ENCODE results near the gene SAMD14. TPM values are rescaled to one million over a fixed set of nuclear protein-coding genes. Genes with fewer than 3 reads are reported as not detected.
A peak's percentile ranks its signal among the peaks of the same experiment; 100 is the strongest.

The SAMD14 gene
- total RNA-seq, 1 donor from 2014 or later = 0.26 TPM

DNA sequence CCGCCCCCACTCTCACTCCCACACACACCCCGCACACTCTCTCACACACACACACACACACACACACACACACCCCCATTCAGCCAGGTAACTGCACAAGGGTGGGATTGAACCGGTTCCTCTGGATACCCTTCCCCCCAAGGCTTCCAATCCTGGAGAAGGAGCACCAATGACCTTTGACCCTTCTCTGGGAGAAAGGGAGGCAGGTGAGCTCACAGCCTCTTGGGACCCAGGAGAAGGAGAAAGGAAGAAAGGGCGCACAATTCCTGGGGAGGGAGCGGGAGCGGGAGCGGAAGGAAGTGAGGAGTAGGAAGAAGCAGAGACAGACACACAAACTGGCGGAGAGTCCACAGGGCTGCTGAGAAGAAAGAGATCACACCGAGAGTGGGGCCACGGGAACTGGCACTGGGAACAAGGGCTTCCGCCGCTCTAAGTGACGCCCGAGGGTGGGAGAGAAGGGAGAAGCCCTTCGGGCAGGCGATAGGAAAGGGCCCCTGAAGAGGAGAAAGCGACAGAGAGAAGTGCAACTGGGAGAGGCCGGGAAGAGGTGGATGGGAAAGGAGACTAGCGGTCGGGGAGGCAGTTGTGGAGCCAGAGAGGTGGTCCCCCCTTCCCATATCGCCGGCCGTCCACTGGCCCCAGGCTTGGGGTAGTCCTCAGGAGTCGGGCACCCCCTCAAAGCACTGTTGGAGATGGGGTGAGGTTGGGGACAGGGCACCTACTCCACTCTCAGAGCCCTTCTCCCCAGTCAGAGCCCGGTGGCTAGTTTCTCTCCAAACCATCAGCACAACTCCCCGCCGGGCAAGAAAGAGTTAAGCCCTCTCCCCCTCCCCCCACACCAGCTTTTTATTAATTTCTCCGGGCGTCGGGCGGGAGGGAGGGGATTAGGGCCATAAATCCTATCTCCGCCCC lies 1.3 kb downstream of the SAMD14 start:
- Histone ChIP-seq H3K36me3 (ENCODE audit: control insufficient read depth, insufficient read depth, low read length) (no peaks in the 10 kb centered on the region), H3K4me3 (ENCODE audit: low read depth, low read length) (no peak overlapping the region), H3K27me3 (ENCODE audit: control insufficient read depth, insufficient read depth, low read length) (no peaks in the 10 kb centered on the region)
- FAIRE-seq (no peak), DNase-seq (ENCODE audit: low read depth) (no peak)
- TF ChIP-seq, protein P1, sequence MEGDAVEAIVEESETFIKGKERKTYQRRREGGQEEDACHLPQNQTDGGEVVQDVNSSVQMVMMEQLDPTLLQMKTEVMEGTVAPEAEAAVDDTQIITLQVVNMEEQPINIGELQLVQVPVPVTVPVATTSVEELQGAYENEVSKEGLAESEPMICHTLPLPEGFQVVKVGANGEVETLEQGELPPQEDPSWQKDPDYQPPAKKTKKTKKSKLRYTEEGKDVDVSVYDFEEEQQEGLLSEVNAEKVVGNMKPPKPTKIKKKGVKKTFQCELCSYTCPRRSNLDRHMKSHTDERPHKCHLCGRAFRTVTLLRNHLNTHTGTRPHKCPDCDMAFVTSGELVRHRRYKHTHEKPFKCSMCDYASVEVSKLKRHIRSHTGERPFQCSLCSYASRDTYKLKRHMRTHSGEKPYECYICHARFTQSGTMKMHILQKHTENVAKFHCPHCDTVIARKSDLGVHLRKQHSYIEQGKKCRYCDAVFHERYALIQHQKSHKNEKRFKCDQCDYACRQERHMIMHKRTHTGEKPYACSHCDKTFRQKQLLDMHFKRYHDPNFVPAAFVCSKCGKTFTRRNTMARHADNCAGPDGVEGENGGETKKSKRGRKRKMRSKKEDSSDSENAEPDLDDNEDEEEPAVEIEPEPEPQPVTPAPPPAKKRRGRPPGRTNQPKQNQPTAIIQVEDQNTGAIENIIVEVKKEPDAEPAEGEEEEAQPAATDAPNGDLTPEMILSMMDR (IDR thresholded peaks at IDR 0.05; ENCODE audit: insufficient read depth, low read length, severe bottlenecking) = no peak

DNA sequence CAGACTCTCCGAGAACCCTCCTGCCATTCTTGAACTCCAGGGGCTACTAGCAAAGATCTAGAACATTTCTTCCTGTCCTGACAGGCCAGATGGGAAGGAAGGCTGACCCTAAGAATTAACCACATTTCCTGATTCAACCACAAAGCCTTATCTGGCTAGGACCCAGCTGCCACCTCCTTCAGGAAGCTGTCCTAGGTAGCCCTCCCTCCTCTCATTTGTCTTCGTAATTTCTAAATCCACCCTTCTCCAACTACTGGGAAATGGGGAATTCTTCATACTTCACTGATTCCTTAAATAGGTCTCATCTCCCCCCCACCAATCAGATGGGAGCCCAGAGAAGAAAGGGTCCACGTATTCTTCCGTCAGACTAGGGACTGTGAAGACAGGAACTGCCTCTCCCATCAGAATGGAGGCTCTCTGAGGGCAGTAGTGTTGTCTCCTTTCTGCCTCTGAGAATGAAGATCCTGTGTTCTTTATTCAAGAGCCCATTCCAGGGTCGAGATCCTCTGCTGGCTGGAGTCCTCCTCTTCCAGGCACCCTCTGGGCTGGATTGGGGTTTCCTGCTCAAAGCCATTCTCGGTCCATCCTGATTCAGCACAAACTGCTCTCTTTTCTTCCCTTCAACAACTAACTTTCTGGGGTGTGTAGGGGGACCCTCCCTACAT lies 2.1 kb downstream of the SAMD14 start:
- Histone ChIP-seq H3K36me3 (ENCODE audit: control insufficient read depth, insufficient read depth, low read length) (no peaks in the 10 kb centered on the region), H3K4me3 (ENCODE audit: low read depth, low read length) (no peak overlapping the region), H3K27me3 (ENCODE audit: control insufficient read depth, insufficient read depth, low read length) (no peaks in the 10 kb centered on the region)
- DNase-seq (ENCODE audit: low read depth) (peak; percentile 45), FAIRE-seq (no peak)
- TF ChIP-seq, protein P1 (IDR thresholded peaks at IDR 0.05; ENCODE audit: insufficient read depth, low read length, severe bottlenecking) = no peak

DNA sequence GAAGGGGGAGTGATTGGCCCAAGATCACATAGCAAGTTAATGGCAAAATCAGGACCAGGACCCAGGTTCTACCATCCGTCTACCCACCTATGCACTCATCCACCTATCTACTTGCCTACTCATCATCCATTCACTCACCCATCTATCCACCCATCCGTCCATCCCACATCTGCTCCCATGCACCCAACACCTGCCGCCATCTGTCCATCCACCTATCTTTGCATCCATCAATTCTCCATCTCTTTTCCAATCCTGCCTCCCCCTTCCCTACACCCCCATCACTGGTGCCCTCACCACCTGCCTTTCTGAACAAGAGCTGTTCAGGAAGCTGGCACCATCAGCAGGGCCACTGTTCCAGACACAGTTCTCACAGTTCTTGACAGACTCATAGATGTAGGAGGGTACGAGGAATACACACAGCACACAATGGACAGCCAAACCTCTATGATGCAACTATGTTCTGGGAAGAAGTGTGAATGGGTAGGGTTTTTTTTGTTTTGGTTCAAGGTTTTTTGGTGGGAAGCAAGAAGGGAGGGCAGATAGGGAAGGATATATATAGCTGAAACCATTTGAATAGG lies 4.5 kb downstream of the SAMD14 start:
- FAIRE-seq (peak; percentile 89), DNase-seq (ENCODE audit: low read depth) (no peak)
- H3K27me3 ChIP-seq (ENCODE audit: control insufficient read depth, insufficient read depth, low read length) = no peaks in the 10 kb centered on the region
- H3K4me3 ChIP-seq (ENCODE audit: low read depth, low read length) = no peak overlapping the region
- TF ChIP-seq, protein P1 (IDR thresholded peaks at IDR 0.05; ENCODE audit: insufficient read depth, low read length, severe bottlenecking) = no peak
- no peaks in the 10 kb centered on the region for H3K36me3 ChIP-seq (ENCODE audit: control insufficient read depth, insufficient read depth, low read length)

DNA sequence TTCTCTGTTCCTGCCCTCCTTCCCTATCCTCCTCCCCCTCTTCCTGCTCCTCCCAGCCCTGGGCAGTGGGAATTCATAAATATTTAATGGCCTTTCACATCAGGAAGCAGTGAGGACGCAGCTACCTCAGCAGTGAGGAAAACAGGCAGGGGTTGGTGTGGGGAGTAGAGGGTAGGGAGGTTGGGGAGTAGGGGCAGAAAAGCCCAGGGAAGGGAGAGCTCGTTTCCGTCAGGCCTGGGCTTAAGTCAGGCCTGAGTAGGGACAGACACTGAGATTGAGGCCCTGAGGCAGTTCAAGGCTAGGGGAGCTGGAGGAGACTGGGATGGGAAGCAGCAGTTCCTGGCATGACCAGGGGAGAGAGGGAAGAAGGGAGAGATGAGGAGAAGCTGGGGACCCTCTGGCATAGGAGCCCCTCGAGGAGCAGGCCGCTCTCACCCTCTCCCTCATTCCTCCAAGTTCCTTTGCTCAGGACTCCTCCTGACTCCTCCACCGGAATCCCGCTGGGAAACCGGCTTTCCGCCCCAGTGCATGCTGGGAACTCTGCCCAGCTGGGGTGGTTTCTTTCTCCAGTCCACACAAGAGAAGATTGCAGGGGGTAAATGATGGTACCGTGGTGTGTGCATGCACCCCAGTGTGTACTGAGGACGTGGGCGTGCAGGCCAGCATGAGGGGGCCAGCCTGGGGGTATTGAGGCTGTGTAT lies 6.2 kb downstream of the SAMD14 start:
- TF ChIP-seq, protein P1 (IDR thresholded peaks at IDR 0.05; ENCODE audit: insufficient read depth, low read length, severe bottlenecking) = no peak
- FAIRE-seq (no peak), DNase-seq (ENCODE audit: low read depth) (no peak)
- Histone ChIP-seq H3K4me3 (ENCODE audit: low read depth, low read length) (no peak overlapping the region), H3K27me3 (ENCODE audit: control insufficient read depth, insufficient read depth, low read length) (peaks cover 5% of the 10 kb centered on the region), H3K36me3 (ENCODE audit: control insufficient read depth, insufficient read depth, low read length) (no peaks in the 10 kb centered on the region)

DNA sequence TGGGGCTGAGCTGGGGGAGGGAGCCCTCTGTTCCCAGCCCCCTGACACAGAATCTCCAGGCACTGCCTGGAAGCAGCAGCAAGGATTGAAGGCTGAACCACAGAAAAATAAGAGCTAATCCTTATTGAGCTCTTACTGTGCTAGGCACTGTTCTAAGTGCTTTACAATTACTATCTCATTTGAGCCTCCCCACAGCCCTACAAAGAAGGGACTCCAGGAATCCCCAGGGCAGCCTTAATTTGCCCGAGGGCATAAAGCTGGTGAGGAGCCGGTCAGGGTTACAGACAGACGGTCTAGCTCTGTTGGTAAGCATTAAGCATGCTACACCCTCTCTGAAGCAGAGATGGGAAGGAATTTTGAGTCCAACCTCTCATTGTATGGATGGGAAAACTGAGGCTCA lies 7.0 kb downstream of the SAMD14 start:
- Histone ChIP-seq H3K4me3 (ENCODE audit: low read depth, low read length) (no peak overlapping the region), H3K36me3 (ENCODE audit: control insufficient read depth, insufficient read depth, low read length) (no peaks in the 10 kb centered on the region), H3K27me3 (ENCODE audit: control insufficient read depth, insufficient read depth, low read length) (peaks cover 5% of the 10 kb centered on the region)
- TF ChIP-seq, protein P1 (IDR thresholded peaks at IDR 0.05; ENCODE audit: insufficient read depth, low read length, severe bottlenecking) = no peak
- FAIRE-seq (peak; percentile 58), DNase-seq (ENCODE audit: low read depth) (no peak)
